Panc1 (cell line): ENCODE results near the gene ITGAV. TPM values are rescaled to one million over a fixed set of nuclear protein-coding genes. Genes with fewer than 3 reads are reported as not detected.
A peak's percentile ranks its signal among the peaks of the same experiment; 100 is the strongest.

Experiments used
- ATAC-seq: fragments of 200-7000 bp; cut with Tn5 transposase; 2 replicates; pipeline ENCODE4 v1.9.1; 2020; ENCODE audit warnings: mild to moderate bottlenecking, moderate library complexity
- BruUV-seq: library from RNA; stranded (reverse); fragments of 400-500 nt; replicated peaks from 2 replicates; lab custom pipeline; 2021; lab: Mats Ljungman, UMichigan
- CTCF ChIA-PET: fragments of 300-600 bp; sonication (Branson Sonifier 250); formaldehyde crosslinking; loops from one replicate; lab custom pipeline; 2022; ENCODE audit warnings: antibody characterized with exemption; lab: Charles Lee
- POLR2A ChIA-PET: fragments of 300-600 bp; sonication (Branson Sonifier 250); formaldehyde crosslinking; loops from one replicate; lab custom pipeline; 2022; ENCODE audit warnings: antibody characterized with exemption; lab: Charles Lee
- DNase-seq: peaks from one replicate; pipeline ENCODE4 v3.0.0-alpha.2; 2010; ENCODE audit warnings: low read depth, low spot score
- H3K27ac ChIP-seq: 2 replicates; pipeline ENCODE4 v1.5.1; 2011; ENCODE audit warnings: mild to moderate bottlenecking, low read length, inconsistent platforms
- H3K27me3 ChIP-seq: fragments of 200-500 bp; sonication (Bioruptor generic); 2 replicates; pipeline ENCODE4 v1.6.0; 2014; ENCODE audit warnings: low read length, inconsistent platforms; ENCODE audit not compliant: control insufficient read depth, insufficient read depth
- H3K36me3 ChIP-seq: fragments of 200-500 bp; sonication (Bioruptor generic); 2 replicates; pipeline ENCODE4 v1.5.1; 2014; ENCODE audit warnings: inconsistent platforms, mild to moderate bottlenecking, low read length, moderate library complexity; ENCODE audit not compliant: control insufficient read depth, insufficient read depth
- H3K4me1 ChIP-seq: 2 replicates; pipeline ENCODE4 v1.5.1; 2011; ENCODE audit warnings: inconsistent platforms, mild to moderate bottlenecking, low read length, moderate library complexity; ENCODE audit not compliant: control insufficient read depth, insufficient read depth
- H3K4me3 ChIP-seq, 2 experiments: 2 replicates each; pipeline ENCODE4 v1.5.1; 2011 to 2012; ENCODE audit warnings: low read depth in 2 of 2, low read length in 2 of 2, mild to moderate bottlenecking in 2 of 2, inconsistent platforms in 1 of 2, moderate library complexity in 1 of 2
- H3K9me3 ChIP-seq: fragments of 200-500 bp; sonication (Bioruptor generic); 2 replicates; pipeline ENCODE4 v1.5.1; 2014; ENCODE audit warnings: low read depth, mild to moderate bottlenecking, inconsistent platforms, low read length, moderate library complexity; ENCODE audit not compliant: control insufficient read depth, insufficient read depth
- CTCF ChIP-seq: fragments of 450-650 bp; IDR thresholded peaks from 2 replicates; pipeline ENCODE4 v1.5.1; 2017; ENCODE audit warnings: mild to moderate bottlenecking
- POLR2AphosphoS5 ChIP-seq: IDR thresholded peaks from 2 replicates; pipeline ENCODE4 v1.6.1; 2012; ENCODE audit warnings: mild to moderate bottlenecking, low read depth, low read length, moderate library complexity
- REST ChIP-seq, 2 experiments: IDR thresholded peaks; 2 replicates each; pipeline ENCODE4 v1.6.1; 2011 to 2012; ENCODE audit warnings: low read depth in 2 of 2, control low read depth in 1 of 2, low read length in 1 of 2, mild to moderate bottlenecking in 1 of 2, moderate library complexity in 1 of 2; ENCODE audit not compliant: insufficient read depth in 1 of 2
- SIN3A ChIP-seq: IDR thresholded peaks from 2 replicates; pipeline ENCODE4 v1.6.1; 2012; ENCODE audit warnings: low read depth, mild to moderate bottlenecking, low read length, moderate library complexity, borderline replicate concordance; ENCODE audit not compliant: insufficient read depth
- TCF7L2 ChIP-seq: IDR thresholded peaks from 2 replicates; pipeline ENCODE4 v1.6.1; 2011; ENCODE audit warnings: mild to moderate bottlenecking, low read depth, low read length, inconsistent platforms
- in situ Hi-C: cut with HindIII; loops from 2 replicates; pipeline ENCODE4 v1.10.0; 2016; ENCODE audit warnings: low sequenced_read_pairs, low pct_unique_long_range_greater_than_20kb
- intact Hi-C: fragments of 100-400 bp; cut with micrococcal nuclease; formaldehyde crosslinking; loops from one replicate; pipeline ENCODE4 v1.10.0; 2022; ENCODE audit not compliant: unreplicated experiment
- total RNA-seq: library from RNA; stranded (reverse); gene quantifications from one replicate; pipeline ENCODE4 v1.2.1, GENCODE V29; 2021; ENCODE audit not compliant: unreplicated experiment

The ITGAV gene
- total RNA-seq, 1 experiment from 2014 or later, result 218 TPM

- in situ Hi-C loops, result no loop called here
- no peak overlapping the region for H3K4me3 ChIP-seq
- TF ChIP-seq POLR2AphosphoS5, result no peak
- no peak for TF ChIP-seq CTCF
- TF ChIP-seq SIN3A, result no peak
- no peak for TF ChIP-seq REST (IDR thresholded peaks at IDR 0.05; ENCODE audit: insufficient read depth in 1 of 2, low read depth in 2 of 2, low read length in 1 of 2)
- TF ChIP-seq TCF7L2, result no peak
- peaks cover 6% of the 10 kb centered on the region for H3K4me1 ChIP-seq
- intact Hi-C loops, result no loop called here
- H3K9me3 ChIP-seq, result no peaks in the 10 kb centered on the region
- POLR2A ChIA-PET, result no interaction called here
- no peaks in the 10 kb centered on the region for H3K27me3 ChIP-seq
- CTCF ChIA-PET, result no interaction called here
- BruUV-seq, result no TSS peak
- no peak for DNase-seq
- no peak overlapping the region for H3K27ac ChIP-seq
- ATAC-seq, result no peak
- no peaks in the 10 kb centered on the region for H3K36me3 ChIP-seq
These were observed 5.8 kb upstream of the ITGAV start for GRCh38 chr2:186584053-186584452.

- H3K4me1 ChIP-seq, result peaks cover 20% of the 10 kb centered on the region
- ChIA-PET CTCF (no interaction called here), POLR2A (no interaction called here)
- DNase-seq (no peak), ATAC-seq (no peak)
- no peak for TF ChIP-seq TCF7L2
- in situ Hi-C loops, result no loop called here
- no peaks in the 10 kb centered on the region for H3K9me3 ChIP-seq
- H3K27ac ChIP-seq, result peak overlapping the region; percentile 99
- 0 out of 4 replicates have a peak overlapping the region, but pooled peaks of 1 of the 2 experiments have one; percentile 92 for H3K4me3 ChIP-seq
- intact Hi-C loops, result no loop called here
- no TSS peak for BruUV-seq
- no peaks in the 10 kb centered on the region for H3K27me3 ChIP-seq
- peaks cover 4% of the 10 kb centered on the region; the same call in 1 of the 2 replicates for H3K36me3 ChIP-seq
These were observed 1.4 kb upstream of the ITGAV start for GRCh38 chr2:186588421-186588820.

GRCh38 chr2:186588940-186589611 is 780 bp upstream of the ITGAV start:
- intact Hi-C loops, result no loop called here
- Histone ChIP-seq H3K27me3 (no peaks in the 10 kb centered on the region), H3K4me3 (peak overlapping the region; percentile 92 to 98), H3K27ac (peak overlapping the region; percentile 99), H3K36me3 (peaks cover 4% of the 10 kb centered on the region; the same call in 1 of the 2 replicates), H3K4me1 (peaks cover 26% of the 10 kb centered on the region), H3K9me3 (no peaks in the 10 kb centered on the region)
- TF ChIP-seq REST (IDR thresholded peaks at IDR 0.05; ENCODE audit: insufficient read depth in 1 of 2, low read depth in 2 of 2, low read length in 1 of 2), result no peak
- no peak for TF ChIP-seq POLR2AphosphoS5
- TF ChIP-seq TCF7L2, result no peak
- no peak for TF ChIP-seq CTCF
- TF ChIP-seq SIN3A, result no peak
- BruUV-seq, result TSS peak; percentile 87
- CTCF ChIA-PET, result interaction anchor here (0.6 kb wide), 1 partner anchor 11 kb away, joined by 4 read pairs; no protein-coding TSS in a partner anchor
- DNase-seq, result no peak
- in situ Hi-C loops, result no loop called here
- POLR2A ChIA-PET, result interaction anchor here (0.5 to 1.8 kb wide), 4 partner anchors 13 to 58 kb away, joined by 3 to 8 read pairs (median 6); no protein-coding TSS in a partner anchor
- no peak for ATAC-seq
